Stimulated activated CD4-positive, alpha-beta T cell treated with anti-CD3 and anti-CD28 coated beads, TNF-alpha, amount 100 ng/mL, for 24 hours (primary cell): ENCODE results near the gene RHOT2.

Source experiments
- DNase-seq, 3 experiments: peaks; one replicate each; pipeline ENCODE4 v3.0.0-alpha.2; 2020; ENCODE audit warnings: low read depth in 3 of 3

RHOT2 gene

GRCh38 chr16:695355-696089 lies 27.6 kb downstream of the RHOT2 start:
- peak in 2 of 3 experiments; percentile 48 to 69 for DNase-seq

GRCh38 chr16:698911-699671 lies 31.2 kb downstream of the RHOT2 start:
- no peak for DNase-seq

GRCh38 chr16:700684-701584 lies 33.0 kb downstream of the RHOT2 start:
- DNase-seq = no peak

GRCh38 chr16:702341-702740 lies 34.4 kb downstream of the RHOT2 start:
- DNase-seq = no peak

- DNase-seq = no peak
Measured at GRCh38 chr16:703406-703805, 35.5 kb downstream of the RHOT2 start.

- no peak for DNase-seq
Measured at GRCh38 chr16:704047-704446, 36.1 kb downstream of the RHOT2 start.

- no peak for DNase-seq
Measured at GRCh38 chr16:704552-705380, 36.8 kb downstream of the RHOT2 start.

- DNase-seq = no peak
Measured at GRCh38 chr16:705431-706188, 37.7 kb downstream of the RHOT2 start, which contains the start of gene FBXL16. Gene FBXL16 (minus strand): TSS chr16:705801. CDS start chr16:697405, 8,396 bp downstream.

GRCh38 chr16:706189-707061 lies 38.5 kb downstream of the RHOT2 start:
- no peak for DNase-seq

GRCh38 chr16:707062-707538 lies 39.2 kb downstream of the RHOT2 start:
- DNase-seq = no peak

GRCh38 chr16:708019-708418 lies 40.1 kb downstream of the RHOT2 start:
- no peak for DNase-seq

GRCh38 chr16:708959-709358 lies 41.0 kb downstream of the RHOT2 start:
- no peak for DNase-seq

- no peak for DNase-seq
Measured at GRCh38 chr16:709566-710499, 41.9 kb downstream of the RHOT2 start.

GRCh38 chr16:710500-711075 lies 42.7 kb downstream of the RHOT2 start:
- DNase-seq = no peak

GRCh38 chr16:711084-711483 lies 43.2 kb downstream of the RHOT2 start:
- DNase-seq = no peak

GRCh38 chr16:711548-712320 lies 43.8 kb downstream of the RHOT2 start:
- DNase-seq = peak; percentile 51 to 79 (median 71)

- peak in 1 of 3 experiments; percentile 63 for DNase-seq
Measured at GRCh38 chr16:712740-713250, 44.9 kb downstream of the RHOT2 start.
